ENCODE results near the gene KCNB1.

DNA sequence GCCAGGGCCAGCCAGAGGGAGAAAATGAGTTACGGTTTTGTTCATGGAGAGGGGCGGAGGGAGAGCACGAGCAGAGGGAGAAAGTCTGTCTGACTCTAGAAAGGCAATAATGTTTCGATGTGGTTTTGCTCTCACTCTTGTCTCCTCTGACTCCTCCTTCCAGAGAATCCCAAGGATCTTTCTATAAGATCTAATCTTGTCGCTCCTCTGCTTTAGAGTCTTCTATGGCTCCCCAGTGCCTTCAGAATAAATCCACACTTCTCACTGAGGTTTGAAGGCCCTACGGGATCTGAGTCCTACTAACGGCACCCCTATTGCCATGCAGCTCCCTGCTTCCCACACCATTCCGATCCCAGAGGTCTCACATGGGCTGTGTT, 66.8 kb downstream of the KCNB1 start:
- TF ChIP-seq EZH2 (IDR thresholded peaks at IDR 0.05; ENCODE audit: borderline replicate concordance, insufficient read depth, low read length, poor library complexity, severe bottlenecking) (no peak), MXI1 (conservative IDR thresholded peaks at IDR 0.05; ENCODE audit: poor library complexity, severe bottlenecking) (no peak), POLR2AphosphoS5 (IDR thresholded peaks at IDR 0.05) (no peak), EP300 (conservative IDR thresholded peaks at IDR 0.05; ENCODE audit: poor library complexity, severe bottlenecking) (no peak), TAF1 (IDR thresholded peaks at IDR 0.05; ENCODE audit: low read depth) (no peak), RAD21 (conservative IDR thresholded peaks at IDR 0.05) (no peak), SMC3 (conservative IDR thresholded peaks at IDR 0.05; ENCODE audit: poor library complexity) (no peak)
- TF ChIP-seq, protein P1, sequence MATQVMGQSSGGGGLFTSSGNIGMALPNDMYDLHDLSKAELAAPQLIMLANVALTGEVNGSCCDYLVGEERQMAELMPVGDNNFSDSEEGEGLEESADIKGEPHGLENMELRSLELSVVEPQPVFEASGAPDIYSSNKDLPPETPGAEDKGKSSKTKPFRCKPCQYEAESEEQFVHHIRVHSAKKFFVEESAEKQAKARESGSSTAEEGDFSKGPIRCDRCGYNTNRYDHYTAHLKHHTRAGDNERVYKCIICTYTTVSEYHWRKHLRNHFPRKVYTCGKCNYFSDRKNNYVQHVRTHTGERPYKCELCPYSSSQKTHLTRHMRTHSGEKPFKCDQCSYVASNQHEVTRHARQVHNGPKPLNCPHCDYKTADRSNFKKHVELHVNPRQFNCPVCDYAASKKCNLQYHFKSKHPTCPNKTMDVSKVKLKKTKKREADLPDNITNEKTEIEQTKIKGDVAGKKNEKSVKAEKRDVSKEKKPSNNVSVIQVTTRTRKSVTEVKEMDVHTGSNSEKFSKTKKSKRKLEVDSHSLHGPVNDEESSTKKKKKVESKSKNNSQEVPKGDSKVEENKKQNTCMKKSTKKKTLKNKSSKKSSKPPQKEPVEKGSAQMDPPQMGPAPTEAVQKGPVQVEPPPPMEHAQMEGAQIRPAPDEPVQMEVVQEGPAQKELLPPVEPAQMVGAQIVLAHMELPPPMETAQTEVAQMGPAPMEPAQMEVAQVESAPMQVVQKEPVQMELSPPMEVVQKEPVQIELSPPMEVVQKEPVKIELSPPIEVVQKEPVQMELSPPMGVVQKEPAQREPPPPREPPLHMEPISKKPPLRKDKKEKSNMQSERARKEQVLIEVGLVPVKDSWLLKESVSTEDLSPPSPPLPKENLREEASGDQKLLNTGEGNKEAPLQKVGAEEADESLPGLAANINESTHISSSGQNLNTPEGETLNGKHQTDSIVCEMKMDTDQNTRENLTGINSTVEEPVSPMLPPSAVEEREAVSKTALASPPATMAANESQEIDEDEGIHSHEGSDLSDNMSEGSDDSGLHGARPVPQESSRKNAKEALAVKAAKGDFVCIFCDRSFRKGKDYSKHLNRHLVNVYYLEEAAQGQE (IDR thresholded peaks at IDR 0.05; ENCODE audit: borderline replicate concordance): no peak
- TF ChIP-seq, protein P2, sequence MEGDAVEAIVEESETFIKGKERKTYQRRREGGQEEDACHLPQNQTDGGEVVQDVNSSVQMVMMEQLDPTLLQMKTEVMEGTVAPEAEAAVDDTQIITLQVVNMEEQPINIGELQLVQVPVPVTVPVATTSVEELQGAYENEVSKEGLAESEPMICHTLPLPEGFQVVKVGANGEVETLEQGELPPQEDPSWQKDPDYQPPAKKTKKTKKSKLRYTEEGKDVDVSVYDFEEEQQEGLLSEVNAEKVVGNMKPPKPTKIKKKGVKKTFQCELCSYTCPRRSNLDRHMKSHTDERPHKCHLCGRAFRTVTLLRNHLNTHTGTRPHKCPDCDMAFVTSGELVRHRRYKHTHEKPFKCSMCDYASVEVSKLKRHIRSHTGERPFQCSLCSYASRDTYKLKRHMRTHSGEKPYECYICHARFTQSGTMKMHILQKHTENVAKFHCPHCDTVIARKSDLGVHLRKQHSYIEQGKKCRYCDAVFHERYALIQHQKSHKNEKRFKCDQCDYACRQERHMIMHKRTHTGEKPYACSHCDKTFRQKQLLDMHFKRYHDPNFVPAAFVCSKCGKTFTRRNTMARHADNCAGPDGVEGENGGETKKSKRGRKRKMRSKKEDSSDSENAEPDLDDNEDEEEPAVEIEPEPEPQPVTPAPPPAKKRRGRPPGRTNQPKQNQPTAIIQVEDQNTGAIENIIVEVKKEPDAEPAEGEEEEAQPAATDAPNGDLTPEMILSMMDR (IDR thresholded peaks at IDR 0.05; ENCODE audit: poor library complexity, severe bottlenecking): no peak
